ENCODE results near the gene VGF.
"Not testable (repeated sequence)": the region's sequence is repeated elsewhere in the genome, so short reads cannot be mapped to it uniquely, and the experiment has no call there.

The VGF gene

DNA sequence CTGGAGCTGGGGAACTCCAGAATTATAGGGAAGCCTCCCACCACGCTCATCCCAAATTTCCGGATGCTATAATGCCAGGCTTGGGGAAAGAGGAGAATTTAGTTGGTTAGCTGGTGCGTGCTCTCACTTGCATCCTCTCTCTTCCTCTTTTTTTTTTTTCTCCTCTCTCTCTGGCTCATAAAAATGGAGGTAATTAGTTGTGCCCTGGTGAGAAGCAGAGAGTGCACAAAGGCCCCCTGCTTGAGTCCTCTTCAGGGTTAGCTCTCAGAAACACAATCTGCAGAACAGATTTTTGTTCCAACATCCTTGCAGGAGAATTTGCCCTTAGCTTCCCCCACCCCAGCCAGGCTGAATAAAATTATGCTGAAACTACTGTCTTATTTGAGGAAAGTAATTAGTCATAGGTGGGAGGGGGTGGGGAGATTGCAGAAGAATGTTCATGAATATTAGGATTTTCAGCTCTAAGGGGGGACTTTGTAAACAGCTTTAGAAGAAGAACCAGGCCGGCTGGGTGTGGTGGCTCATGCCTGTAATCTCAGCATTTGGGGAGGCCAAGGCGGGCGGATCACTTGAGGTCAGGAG, 30.9 kb downstream of the VGF start:
- DNase-seq, result peak; percentile 84

DNA sequence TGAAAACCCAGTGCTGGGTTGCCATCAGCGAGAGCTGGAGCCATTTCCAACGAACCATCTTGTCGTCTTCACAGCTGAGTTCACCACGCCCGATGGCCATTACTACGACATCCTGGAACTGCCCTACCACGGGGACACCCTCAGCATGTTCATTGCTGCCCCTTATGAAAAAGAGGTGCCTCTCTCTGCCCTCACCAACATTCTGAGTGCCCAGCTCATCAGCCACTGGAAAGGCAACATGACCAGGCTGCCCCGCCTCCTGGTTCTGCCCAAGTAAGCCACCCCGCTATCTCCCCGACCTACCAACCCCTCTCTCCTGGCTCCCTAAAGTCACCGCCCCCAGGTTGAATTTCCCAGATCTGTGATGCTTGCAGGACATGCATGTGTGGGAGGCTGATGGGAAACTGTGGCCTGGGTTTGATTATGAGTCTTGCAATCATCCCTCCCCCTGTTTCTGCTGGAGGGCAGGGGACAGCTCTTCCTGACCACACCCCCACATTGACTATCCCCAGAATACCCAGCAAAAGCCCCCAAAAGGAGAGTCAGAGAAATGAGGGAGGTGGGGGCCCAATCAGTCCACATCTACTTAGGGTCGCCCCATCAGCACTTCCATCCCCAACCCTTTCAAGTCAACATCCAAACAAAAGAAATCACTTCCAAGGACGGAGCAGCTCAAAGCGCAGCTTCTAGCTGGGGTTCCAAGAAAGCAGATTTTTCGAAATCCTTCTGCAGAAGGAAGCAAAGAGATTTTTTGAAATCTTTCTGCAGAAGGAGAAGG, 31.6 kb downstream of the VGF start:
- peak; percentile 75 for DNase-seq

DNA sequence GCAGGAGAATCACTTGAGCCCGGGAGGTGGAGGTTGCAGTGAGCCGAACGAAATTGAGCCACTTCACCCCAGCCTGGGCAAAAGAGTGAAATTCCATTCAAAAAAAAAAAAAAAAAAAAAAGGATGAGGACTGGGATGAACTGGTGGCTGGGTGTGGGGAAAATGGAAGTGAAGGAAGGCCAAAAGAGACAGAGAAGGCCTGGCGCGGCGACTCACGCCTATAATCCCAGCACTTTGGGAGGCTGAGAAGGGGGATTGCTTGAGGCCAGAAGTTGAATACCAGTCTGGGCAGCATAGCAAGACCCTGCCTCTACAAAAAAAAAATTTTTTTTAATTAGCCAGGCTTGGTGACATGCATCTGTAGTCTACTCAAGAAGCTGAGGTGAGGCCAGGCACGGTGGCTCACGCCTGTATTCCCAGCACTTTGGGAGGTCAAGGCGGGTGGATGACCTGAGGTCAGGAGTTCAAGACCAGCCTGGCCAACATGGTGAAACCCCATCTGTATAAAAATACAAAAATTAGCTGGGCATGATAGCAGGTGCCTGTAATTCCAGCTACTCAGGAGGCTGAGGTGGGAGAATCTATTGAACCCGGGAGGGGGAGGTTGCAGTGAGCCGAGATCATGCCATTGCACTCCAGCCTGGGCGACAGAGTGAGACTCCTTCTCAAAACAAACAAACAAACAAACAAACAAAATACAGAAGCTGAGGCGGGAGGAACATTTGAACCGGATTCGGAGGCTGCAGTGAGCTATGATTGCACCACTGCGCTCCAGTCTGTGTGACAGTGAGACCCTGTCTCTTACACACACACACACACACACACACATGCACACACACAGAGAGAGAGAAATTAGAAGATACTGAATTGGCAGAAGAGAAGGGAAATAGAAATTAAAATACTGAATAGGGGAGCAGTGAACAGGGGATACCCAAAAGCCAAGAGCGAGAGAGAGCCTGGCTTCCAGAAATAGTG, 32.5 kb downstream of the VGF start:
- not testable (repeated sequence) for DNase-seq

DNA sequence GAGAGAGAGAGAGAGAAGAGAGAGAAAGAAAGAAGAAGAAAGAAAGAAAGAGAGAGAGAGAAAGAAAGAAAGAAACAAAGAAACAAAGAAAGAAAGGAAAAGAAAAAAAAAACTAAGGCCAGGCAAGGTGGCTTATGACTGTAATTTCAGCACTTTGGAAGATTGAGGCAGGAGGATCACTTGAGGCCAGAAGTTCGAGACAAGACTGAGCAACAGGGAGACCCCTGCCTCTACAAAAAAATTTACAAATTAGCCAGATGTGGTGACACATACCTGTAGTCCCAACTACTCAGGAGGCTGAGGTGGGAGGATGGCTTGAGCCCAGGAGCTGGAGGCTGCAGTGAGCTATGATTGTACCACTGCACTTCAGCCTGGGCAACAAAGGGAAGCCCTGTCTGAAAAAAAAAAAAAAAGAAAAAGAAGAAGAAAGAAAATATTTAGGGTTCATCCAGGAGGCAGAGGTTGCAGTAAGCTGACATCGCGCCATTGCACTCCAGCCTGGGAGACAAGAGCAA, 35.7 kb downstream of the VGF start:
- DNase-seq, result no peak

DNA sequence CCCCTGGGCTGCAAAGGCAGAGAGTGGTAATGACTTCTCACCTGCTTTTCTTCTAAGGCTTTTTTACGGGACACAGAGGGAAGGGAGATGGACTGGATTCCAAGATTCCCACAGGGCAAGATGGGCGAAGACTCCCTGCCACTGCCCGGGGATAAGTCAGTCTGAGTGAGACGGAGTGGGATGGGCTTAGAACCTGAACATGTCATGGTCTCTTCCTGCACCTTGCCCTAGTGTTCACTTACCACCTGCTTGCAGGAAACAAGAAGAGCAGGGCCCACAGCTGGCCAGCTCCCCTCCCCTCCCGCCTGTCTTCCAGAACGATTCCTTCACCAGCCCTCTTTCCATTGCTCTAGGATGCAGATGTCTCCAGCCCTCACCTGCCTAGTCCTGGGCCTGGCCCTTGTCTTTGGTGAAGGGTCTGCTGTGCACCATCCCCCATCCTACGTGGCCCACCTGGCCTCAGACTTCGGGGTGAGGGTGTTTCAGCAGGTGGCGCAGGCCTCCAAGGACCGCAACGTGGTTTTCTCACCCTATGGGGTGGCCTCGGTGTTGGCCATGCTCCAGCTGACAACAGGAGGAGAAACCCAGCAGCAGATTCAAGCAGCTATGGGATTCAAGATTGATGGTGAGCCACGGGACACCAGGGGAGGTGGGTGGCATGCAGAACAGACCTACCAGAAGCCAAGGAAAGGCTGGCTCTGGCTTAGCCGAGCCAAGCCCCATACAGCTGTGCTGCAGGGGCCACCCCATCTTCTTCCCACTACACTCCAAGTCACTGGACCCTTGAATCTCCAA, 37.1 kb downstream of the VGF start:
- DNase-seq, result no peak

DNA sequence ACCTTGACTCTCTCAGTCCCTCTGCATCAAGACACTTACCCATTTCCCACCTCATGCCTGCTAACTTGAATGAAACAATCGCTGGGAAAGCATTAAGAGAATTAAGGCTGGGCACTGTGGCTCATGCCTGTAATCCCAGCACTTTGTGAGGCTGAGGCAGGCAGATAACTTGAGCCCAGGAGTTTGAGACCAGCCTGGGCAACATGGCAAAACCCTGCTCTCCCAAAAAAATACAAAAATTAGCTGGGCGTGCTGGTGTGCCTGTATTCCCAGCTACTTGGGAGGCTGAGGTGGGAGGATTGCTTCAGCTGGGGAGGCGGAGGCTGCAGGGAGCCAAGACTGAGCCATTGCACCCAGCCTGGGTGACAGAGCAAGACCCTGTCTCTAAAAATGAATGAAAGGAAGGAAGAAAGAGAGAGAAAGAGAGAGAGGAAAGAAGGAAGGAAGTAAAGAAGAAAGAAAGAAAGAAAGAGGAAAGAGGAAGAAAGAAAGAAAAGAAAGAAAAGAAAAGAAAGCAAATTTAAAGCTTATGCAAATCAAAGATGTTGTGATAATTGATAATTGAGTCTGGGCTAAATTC, 37.8 kb downstream of the VGF start:
- DNase-seq, result no peak

DNA sequence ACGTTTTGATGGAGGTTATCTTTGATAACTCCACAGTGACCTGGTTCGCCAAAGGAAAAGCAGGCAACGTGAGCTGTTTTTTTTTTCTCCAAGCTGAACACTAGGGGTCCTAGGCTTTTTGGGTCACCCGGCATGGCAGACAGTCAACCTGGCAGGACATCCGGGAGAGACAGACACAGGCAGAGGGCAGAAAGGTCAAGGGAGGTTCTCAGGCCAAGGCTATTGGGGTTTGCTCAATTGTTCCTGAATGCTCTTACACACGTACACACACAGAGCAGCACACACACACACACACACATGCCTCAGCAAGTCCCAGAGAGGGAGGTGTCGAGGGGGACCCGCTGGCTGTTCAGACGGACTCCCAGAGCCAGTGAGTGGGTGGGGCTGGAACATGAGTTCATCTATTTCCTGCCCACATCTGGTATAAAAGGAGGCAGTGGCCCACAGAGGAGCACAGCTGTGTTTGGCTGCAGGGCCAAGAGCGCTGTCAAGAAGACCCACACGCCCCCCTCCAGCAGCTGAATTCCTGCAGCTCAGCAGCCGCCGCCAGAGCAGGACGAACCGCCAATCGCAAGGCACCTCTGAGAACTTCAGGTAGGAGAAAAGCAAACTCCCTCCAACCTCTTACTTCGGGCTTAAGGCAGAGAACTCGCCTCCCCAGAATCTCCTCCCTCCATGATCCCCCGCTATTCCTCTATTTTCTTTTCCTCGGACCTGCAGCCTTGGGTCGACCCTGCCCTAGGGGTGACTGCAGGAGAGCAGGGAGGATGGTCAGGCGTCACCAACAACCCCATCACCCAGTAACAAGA, 38.5 kb downstream of the VGF start, which contains the start of gene SERPINE1:
Gene SERPINE1 (plus strand): TSS at position 454 of the 809 bp plus-strand sequence. CDS start 1,290 bp downstream, outside the sequence.
- peak; percentile 100 for DNase-seq

DNA sequence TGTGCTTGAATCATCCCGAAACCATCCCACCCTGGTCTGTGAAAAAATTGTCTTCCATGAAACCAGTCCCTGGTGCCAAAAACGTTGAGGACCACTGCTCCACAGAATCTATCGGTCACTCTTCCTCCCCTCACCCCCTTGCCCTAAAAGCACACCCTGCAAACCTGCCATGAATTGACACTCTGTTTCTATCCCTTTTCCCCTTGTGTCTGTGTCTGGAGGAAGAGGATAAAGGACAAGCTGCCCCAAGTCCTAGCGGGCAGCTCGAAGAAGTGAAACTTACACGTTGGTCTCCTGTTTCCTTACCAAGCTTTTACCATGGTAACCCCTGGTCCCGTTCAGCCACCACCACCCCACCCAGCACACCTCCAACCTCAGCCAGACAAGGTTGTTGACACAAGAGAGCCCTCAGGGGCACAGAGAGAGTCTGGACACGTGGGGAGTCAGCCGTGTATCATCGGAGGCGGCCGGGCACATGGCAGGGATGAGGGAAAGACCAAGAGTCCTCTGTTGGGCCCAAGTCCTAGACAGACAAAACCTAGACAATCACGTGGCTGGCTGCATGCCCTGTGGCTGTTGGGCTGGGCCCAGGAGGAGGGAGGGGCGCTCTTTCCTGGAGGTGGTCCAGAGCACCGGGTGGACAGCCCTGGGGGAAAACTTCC, 39.2 kb downstream of the VGF start:
- peak; percentile 88 for DNase-seq

DNA sequence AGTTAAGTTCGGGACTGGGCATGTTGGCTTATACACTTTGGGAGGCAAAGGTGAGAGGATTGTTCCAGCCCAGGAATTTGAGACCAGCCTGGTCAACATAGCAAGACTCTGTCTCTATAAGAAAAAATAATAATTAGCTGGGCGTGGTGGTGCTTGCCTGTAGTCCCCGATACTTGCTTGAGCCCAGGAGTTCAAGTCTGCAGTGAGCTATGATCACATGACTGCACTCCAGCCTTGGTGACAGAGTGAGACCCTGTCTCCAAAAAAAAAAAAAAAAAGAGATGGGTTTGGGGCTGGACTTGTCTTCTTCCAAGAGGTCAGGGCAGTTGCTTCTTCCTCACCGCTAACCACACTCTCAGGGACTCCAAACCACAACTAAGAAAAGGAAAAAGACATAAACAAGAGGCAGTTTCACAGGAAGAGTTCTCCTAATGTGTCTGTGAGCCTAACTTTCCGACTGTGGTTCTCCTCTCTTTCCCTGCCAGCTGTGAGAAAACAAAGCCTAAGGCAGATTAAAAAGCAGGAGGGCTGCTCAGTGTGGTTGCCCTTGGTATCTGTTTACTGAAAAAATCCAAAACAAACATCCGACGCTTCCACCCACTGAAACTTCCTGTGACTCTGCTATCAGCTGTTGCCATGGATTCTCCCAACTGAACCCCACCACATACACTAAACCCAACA, 40.9 kb downstream of the VGF start:
- DNase-seq, result peak; percentile 72

DNA sequence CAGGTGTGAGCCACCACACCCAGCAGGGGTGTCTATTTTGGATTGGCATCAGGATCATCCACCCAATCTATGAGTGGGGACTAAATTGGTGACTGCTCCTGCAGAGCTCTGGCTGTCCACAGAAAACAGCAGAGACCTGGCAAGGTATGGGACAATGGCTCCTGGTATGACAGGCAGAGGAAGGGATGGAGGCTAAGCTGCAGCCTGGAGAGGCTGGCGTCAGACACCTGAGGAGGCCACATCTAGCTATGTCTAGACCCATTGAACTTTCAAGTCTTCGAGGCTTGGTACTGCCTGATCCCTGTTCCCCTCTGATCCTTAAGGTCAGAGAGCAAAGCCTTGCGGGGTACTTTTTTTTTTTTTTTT, 41.7 kb downstream of the VGF start:
- DNase-seq, result no peak

DNA sequence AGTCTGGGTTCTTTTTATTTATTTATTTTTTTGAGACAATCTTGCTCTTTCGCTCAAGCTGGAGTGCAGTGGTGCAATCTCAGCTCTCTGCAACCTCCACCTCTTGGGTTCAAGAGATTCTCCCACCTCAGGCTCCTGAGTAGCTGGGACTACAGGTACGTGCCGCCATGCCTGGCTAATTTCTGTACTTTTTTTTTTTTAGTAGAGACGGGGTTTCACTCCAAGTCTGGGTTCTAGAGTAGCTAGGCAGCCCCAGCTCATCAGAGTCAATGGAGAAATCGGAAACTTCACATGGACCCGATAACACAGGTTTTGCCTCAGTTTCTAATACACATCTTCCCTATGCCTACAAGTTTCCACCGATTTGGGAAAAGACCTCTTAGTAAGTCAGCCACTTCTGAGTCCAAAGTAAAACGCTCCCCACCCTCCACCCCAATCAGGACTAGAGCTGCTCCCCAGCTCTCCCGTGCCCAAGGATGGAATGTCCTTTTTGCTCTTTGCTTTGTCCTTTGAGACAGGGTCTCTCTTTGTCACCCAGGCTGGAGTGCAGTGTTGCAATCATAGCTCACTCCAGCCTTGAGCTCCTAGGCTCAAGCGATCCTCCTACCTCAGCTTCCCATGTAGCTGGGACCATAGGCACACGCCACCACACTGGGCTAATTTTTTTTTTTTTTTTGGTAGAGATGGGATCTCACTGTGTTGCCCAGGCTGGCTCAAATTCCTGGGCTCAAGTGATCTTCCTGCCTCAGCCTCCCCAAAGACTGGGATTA, 42.3 kb downstream of the VGF start:
- DNase-seq, result no peak

DNA sequence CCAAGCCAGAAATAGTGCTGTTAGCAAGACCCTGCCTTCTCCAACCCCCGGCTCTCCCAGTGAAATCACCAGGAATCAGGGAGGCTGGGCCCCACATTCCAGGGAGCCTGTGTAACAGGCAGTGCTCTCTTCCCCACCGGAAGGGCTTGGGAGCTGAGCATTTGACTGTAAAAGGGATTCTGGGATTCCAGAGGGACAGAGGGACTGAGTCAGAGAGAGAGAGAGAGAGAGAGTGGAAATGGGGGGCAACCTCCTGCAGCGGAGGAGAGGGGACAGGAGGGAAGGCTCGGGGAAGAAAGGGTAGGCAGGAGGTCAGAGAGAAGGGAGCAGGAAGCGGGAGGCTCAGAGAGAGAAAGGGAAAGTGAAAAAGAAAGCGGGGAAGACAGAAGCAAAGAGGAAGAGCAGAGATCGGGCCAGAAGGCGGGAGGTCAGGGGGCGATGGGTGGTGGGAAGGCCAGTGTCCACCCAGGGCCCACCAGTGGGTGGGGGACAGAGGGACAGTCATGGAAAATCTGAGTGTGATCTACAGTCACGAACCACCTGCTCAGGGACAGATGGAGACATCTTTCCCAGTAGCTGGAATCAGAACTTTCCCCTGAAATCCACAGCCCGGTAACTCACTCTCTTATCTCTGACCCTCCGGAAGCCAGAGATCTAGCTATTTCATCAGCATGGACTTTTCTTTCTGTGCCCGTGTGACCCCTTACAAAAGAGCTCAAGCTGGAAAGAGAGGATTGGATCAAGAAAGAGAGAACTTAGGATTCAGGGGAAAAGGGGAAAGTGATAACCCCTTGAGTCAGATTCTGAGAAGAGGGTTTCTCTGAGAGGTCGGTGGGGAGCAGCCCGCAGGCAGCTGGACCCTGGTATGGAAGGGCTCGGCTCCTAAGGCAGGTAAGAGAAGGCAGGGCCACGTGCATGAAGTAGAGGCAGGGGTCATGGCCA, 43.1 kb downstream of the VGF start:
- peak; percentile 100 for DNase-seq

DNA sequence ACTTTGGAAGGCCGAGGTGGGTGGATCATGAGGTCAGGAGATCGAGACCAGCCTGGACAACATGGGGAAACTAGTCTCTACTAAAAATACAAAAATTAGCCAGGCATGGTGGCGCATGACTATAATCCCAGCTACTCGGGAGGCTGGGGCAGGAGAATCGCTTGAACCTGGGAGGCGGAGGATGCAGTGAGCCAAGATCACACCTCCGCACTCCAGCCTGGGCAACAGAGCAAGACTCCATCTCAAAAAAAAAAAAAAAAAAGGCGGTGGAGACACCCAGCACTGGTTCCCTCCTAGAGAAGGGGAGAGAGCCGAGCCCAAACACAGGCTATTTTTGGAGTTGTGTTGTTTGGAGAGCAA, 43.8 kb downstream of the VGF start:
- DNase-seq, result not testable (repeated sequence)

DNA sequence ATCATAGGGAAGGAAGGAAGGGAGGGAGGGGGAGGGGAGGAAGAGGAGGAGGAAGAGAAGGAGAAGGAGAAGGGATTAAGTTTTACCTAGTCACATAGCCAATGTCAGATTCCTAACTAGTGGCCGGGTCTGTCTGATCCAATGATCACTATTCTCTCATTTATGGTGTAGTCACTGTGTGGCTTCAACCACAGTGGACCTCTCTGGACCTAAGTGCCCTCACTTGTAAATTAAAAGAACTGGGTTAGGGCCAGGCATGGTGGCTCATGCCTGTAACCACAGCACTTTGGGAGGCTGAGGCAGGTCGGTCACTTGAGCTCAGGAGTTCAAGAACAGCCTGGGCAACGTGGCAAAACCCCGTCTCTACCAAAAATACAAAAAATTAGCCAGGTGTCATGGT, 45.1 kb downstream of the VGF start:
- DNase-seq, result no peak

DNA sequence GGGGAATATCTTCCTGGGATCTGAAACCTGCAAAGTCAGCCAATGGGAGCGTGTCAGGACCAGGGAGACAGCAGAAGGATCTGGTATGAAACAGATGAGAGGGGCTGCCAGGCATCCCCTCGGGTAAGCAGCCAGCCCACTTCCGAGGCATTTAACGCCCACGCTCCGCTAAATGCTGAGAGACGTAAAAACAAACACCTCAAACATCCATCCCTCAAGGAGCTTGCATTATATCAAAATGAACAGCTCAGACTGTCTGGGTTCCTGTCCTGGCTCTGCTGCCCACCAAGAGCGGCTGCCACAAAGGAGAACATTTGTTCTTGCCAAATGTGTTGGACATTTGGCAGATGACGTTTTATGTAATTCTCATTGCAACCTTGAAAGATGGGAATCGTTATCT, 45.5 kb downstream of the VGF start:
- DNase-seq, result peak; percentile 67

DNA sequence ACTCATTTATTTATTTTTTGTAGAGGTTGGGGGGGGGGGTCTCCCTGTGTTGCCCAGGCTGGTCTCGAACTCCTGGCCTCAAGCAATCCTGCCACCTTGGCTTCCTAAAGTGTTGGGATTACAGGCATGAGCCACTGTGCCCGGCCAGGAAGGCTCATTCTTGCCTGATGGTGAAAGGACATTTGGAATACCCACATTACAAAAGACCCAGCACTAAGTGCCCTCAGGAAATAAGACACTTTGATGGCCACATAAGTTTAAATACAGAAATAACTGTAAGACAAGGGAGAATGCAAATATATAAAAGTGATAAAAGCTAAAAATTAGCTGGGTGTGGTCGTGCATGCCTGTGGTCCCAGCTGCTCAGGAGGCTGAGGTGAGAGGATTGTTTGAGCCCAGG, 46.5 kb downstream of the VGF start:
- no peak for DNase-seq

DNA sequence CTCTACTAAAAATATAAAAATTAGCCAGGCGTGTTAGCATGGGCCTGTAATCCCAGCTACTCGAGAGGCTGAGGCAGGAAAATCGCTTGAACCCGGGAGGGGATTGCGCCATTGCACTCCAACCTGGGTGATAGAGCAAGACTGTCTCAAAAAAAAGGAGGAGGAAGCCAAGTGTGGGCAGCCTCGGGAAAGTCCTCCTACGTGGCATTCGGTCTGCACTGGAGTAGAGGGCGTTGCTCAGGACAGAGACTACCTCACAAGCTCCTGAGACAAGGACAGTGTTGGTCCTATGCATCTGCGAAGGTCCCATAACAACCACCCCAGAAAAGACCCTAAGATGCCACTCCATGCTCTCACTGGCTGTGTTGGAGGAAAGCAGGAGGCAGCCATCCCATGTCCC, 48.5 kb downstream of the VGF start:
- DNase-seq, result no peak

DNA sequence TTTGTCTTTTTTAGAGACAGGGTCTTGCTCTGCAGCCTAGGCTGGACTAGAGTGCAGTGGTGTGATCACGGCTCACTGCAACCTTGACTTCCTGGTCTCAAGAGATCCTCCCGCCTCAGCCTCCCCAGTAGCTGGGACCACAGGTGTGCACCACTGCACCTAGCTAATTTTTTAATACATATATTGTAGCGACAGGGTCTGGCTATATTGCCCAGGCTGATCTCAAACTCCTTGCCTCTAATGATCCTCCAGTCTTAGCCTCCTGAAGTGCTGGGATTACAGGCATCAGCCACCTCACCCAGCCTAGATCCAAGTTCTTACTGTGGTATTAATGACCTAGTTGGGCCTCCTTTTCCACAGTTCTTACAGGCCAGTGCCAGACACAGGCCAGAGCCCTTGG, 50.2 kb downstream of the VGF start:
- DNase-seq, result no peak
